Measurements from ENCODE around the gene NTHL1. TPM values are rescaled to one million over a fixed set of nuclear protein-coding genes. Genes with fewer than 3 reads are reported as not detected.
A peak's percentile ranks its signal among the peaks of the same experiment; 100 is the strongest.

The NTHL1 gene
- total and polyA plus RNA-seq, 9 of the 15 experiments (the other 6 are each of a cell fraction or from before 2014, with no cell fraction given): 1.1 to 58.8 (median 17.6) TPM

- POLR2A ChIA-PET: interaction anchor here (0.8 to 1.3 kb wide), 2 partner anchors 10 to 13 kb away, joined by 3 to 6 read pairs; partner anchors contain the start of genes NTHL1 and TSC2
- 88% methylated on average over 8 of the region's 10 CpGs for WGBS (ENCODE audit: insufficient coverage, low coverage, missing lambda C conversion rate)
- no peak overlapping the region for H2AFZ ChIP-seq (ENCODE audit: low read depth, low read length)
- CTCF ChIA-PET (ENCODE audit: low intra/inter-chr PET ratio): interaction anchor here (0.5 kb wide), 1 partner anchor 34 kb away, joined by 3 read pairs; no protein-coding TSS in a partner anchor
- no peak overlapping the region for H3K4me3 ChIP-seq
- H3K9me3 ChIP-seq (replicated peaks; ENCODE audit: control insufficient read depth, insufficient read depth, low read depth, low read length): no peaks in the 10 kb centered on the region
- intact Hi-C loops (cut with micrococcal nuclease): no loop called here
- TF ChIP-seq ZNF175 (CRISPR knock-in tag; IDR thresholded peaks at IDR 0.05; ENCODE audit: low read depth) (no peak), SOX6 (IDR thresholded peaks at IDR 0.05) (no peak), KDM1A (IDR thresholded peaks at IDR 0.05) (no peak), PML (IDR thresholded peaks at IDR 0.05; ENCODE audit: low read length) (no peak), ZBTB49 (CRISPR knock-in tag; IDR thresholded peaks at IDR 0.05; ENCODE audit: borderline replicate concordance) (no peak), NR2C1 (IDR thresholded peaks at IDR 0.05) (no peak), NR2C1 (tag; IDR thresholded peaks at IDR 0.05) (no peak), KAT7 (CRISPR knock-in tag; IDR thresholded peaks at IDR 0.05; ENCODE audit: borderline replicate concordance) (no peak), CREBBP (IDR thresholded peaks at IDR 0.05; ENCODE audit: low read depth, low read length) (no peak), GTF2F1 (IDR thresholded peaks at IDR 0.05; ENCODE audit: low read depth, low read length) (no peak)
- no peak overlapping the region for H3K27ac ChIP-seq (ENCODE audit: extremely low read depth, low read depth, low read length)
- peaks cover 0 to 55% of the 10 kb centered on the region in 2 experiments; a peak in 2 of 5 replicates for H3K4me1 ChIP-seq (replicated peaks in 1 of 2; ENCODE audit: control insufficient read depth in 2 of 2, insufficient read depth in 2 of 2, low read length in 2 of 2)
- no peaks in the 10 kb centered on the region for H3K27me3 ChIP-seq (ENCODE audit: control insufficient read depth in 2 of 2, insufficient read depth in 2 of 2, low read length in 2 of 2)
- H3K4me2 ChIP-seq (ENCODE audit: insufficient read depth, low read length): no peak overlapping the region
- no TSS peak for BruUV-seq (replicated peaks)
- H4K20me1 ChIP-seq (replicated peaks; ENCODE audit: control insufficient read depth, insufficient read depth, low read length): peaks cover 4% of the 10 kb centered on the region; the same call in 1 of the 2 replicates
- peaks cover 32% of the 10 kb centered on the region; the same call in 1 of the 3 replicates for H3K36me3 ChIP-seq (ENCODE audit: control insufficient read depth, insufficient read depth, low read length)
- H3K9ac ChIP-seq (ENCODE audit: insufficient read depth in 1 of 2, low read depth in 2 of 2, low read length in 2 of 2): peak overlapping the region in 1 of 2 experiments; percentile 64; a peak in 2 of 4 replicates
- H3K9me1 ChIP-seq (ENCODE audit: control insufficient read depth, insufficient read depth, low read length): no peaks in the 10 kb centered on the region
- FAIRE-seq (no peak), ATAC-seq (no peak), DNase-seq (ENCODE audit: extremely low read depth in 1 of 4, low spot score in 3 of 4) (no peak)
- in situ Hi-C loops (cut with MboI): no loop called here
- H3K79me2 ChIP-seq (ENCODE audit: control insufficient read depth, insufficient read depth, low read length): no peaks in the 10 kb centered on the region
Measured at GRCh38 chr16:2057438-2057837, 9.8 kb upstream of the NTHL1 start.

All from K562 (cell line).